GM19351 (cell line): ENCODE measurements around the gene HNF4A.

ENCODE experiments used
- ATAC-seq: cut with Tn5 transposase; IDR thresholded peaks from one replicate; pipeline ENCODE4 v1.9.1; 2021; ENCODE audit warnings: mild to moderate bottlenecking, moderate library complexity; ENCODE audit not compliant: unreplicated experiment

The HNF4A gene

GRCh38 chr20:44390280-44390679 lies 34.8 kb downstream of the HNF4A start:
- no peak for ATAC-seq

DNA sequence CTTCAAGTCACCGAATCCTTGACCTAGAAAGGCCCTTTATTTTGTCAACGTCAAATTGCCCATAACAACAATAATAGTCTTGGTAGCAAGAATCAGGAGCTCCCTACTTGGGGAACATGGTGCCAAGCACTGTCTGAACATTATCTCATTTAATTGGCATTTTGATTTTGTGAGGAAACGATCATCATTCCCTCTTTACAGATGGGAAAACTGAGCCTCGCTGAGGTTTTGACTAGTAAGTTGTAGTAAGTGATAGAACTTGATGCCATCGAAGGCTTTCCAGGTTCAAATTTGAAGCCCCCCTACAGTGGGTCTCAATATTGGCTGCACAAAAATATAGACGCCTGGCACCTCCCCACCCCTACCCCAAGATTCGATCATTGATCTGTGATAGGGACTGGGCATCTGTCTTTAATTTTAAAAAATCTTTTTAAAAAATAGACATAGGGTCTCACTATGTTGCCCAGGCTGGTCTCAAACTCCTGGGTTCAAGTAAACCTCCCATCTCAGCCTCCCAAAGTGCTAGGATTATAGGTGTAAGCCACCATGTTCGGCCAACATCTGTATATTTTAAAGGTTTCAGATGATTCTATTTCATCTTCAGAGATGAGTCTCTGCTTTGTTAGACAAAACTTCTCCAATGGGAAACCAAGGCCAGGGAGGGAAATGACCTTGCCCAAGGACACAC lies 36.7 kb downstream of the HNF4A start:
- ATAC-seq, result no peak

- no peak for ATAC-seq
Observed at GRCh38 chr20:44392776-44393607, 37.5 kb downstream of the HNF4A start.

- ATAC-seq, result no peak
Observed at GRCh38 chr20:44393608-44394451, 38.3 kb downstream of the HNF4A start.

GRCh38 chr20:44394452-44394701 lies 38.9 kb downstream of the HNF4A start:
- ATAC-seq, result no peak

GRCh38 chr20:44394702-44395460 lies 39.4 kb downstream of the HNF4A start:
- no peak for ATAC-seq

DNA sequence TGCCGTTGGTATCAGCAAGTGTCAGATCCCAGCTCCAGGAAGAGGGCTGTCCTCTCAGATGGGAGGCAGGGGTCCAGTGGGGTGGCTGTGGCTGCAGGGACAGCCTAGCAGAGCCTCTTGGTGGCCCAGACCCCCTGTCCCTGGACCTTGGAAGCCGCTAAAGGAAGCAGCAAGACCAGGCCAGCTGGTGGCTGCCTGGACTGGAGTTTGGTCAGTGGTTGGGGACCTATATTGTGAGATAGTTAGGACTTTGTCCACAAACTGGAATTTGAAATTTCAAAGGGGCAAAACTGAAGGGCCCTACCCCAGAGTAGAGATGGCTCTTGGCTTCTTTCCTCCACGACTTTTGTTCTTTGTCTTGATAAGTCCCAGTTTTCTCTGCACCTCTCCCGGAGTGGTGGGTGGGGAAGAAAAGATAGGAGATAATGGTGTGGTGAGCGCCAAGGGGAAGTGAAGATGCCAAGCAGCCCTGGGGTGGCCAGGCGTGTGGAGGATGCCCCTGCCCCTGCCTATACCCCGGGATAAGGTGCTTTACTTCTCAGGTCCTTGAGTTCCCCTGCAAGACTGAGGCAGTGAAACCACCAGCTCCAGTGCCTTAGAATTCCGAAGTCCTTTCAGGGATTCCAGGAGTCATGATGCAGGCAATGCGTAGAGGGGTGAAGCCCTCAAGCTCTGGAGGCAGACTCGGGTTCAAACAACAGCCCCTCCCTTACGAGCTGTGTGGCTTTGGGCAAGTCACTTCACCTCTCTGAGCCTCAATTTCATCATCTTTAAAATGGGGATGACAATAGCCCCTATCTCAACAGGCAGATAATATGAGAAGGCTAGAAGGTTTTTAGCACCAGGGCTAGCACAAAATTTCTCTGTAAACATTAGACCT lies 40.2 kb downstream of the HNF4A start:
- no peak for ATAC-seq

DNA sequence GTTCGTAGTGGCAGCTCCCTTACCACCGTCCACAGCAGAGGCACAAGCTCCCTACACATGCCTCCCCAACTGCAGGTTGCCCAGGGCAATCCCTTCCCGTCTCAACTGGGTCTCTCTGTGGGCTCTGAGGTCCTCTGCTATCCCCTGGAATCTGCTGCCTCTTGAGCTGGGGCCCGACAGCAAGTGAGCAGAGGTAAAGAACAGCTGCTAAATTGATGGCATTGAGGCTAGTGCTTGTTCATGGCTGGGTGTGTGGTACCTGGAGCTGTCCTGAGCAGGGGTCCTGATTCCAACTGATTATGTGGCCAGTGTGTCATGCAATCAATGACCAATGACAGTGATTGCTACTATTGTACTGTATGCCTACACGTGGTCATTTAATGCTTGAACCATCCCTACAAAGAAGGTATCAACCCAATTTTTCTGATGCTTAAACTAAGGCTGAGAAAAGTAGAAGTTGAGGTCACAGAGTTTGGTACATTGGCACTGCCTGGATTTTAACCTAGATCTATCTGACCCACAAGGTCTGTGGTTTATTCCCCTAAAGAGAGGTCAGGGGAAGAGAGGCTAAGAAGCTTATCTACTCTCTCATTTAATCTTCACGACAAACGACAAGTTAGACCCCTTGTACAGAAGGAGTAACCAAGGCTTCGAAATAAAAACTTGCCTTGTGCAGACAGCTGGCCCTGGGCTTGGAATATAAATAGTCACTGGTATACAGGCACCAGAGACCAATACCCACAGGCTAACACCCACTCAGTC lies 41.1 kb downstream of the HNF4A start:
- ATAC-seq, result no peak

- ATAC-seq, result no peak
Observed at GRCh38 chr20:44398335-44398734, 42.8 kb downstream of the HNF4A start.

DNA sequence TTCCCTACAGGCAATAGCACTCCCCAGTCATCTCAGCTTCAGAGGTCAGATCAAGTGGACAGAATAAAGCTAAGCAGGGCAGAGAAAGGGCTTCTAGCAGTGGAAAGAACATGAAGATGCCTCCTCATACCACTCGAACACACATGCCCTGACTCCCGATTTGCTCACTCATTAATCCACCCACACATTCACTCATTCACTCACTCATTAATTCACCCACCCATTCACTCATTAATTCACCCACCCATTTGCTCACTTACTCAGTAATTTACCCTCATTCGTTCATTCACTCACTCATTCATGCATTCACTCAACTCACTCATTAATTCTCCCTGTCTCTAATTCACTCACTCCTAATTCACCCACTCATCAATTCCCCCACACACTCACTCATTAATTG lies 43.9 kb downstream of the HNF4A start:
- ATAC-seq, result no peak

DNA sequence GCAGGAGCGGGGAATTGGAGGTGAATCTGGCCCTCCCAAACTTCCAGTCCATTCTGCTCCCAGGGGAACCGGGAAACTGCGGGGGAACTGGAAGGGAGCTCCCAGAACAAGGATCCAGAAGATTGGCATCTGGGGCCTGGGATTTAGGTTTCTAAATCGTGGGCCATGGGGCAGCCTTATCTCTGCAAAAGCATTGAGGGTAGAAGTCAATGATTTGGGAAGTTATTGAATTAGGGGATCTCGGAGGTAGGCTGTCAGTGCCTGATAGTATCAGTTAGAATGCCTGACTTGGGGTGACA lies 45.1 kb downstream of the HNF4A start:
- ATAC-seq, result no peak

DNA sequence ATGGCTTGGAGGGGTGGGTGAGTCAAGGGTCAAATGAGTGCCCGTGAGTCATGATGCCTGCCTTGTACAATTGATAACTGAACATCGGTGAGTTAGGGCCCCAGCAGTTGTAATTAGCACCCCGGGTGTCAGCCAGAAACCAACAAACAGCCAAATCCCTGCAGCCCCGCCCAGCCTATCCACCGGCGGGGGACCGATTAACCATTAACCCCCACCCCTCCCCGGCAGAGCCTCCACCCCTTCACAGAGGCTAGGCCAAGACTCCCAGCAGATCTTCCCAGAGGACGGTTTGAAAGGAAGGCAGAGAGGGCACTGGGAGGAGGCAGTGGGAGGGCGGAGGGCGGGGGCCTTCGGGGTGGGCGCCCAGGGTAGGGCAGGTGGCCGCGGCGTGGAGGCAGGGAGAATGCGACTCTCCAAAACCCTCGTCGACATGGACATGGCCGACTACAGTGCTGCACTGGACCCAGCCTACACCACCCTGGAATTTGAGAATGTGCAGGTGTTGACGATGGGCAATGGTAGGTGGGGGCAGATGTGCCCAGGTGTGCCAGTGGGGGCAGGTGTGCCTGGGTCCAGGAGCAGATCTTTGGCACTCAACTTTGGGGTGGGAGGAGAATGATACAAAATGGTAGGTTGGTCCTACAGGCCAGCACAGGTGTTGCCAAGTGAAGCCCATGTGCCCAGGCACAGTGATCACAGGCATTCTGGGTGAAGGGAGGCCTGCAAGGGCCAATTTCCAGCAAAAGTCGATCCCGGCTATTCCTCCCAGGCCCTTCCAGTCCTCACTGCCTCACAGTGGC lies 45.7 kb downstream of the HNF4A start:
- ATAC-seq, result no peak

- no peak for ATAC-seq
Observed at GRCh38 chr20:44401770-44402390, 46.4 kb downstream of the HNF4A start.

GRCh38 chr20:44402391-44403193 lies 47.1 kb downstream of the HNF4A start:
- no peak for ATAC-seq

GRCh38 chr20:44403194-44404112 lies 48.0 kb downstream of the HNF4A start:
- no peak for ATAC-seq
